Kidney (tissue), 14 donors: ENCODE results near the gene LPCAT1. TPM values are rescaled to one million over a fixed set of nuclear protein-coding genes. Genes with fewer than 3 reads are reported as not detected.

Experiments
- DNase-seq, 5 donors: peaks; one replicate each; pipeline ENCODE4 v3.0.0-alpha.2; 2013 to 2020
- FAIRE-seq: peaks from 2 replicates; lab custom pipeline; 2012; peaks lifted over from hg19 to GRCh38; lab: Jason Lieb, UNC
- H3K27ac ChIP-seq, 2 donors: one replicate each; pipeline ENCODE4 v1.7.0; 2013; ENCODE audit warnings: low read depth in 2 of 2, low read length in 2 of 2, inconsistent platforms in 1 of 2
- H3K27me3 ChIP-seq: one replicate; pipeline ENCODE4 v1.7.1; 2013; ENCODE audit warnings: low read length, inconsistent platforms; ENCODE audit not compliant: control insufficient read depth, insufficient read depth
- H3K36me3 ChIP-seq, 3 donors: one replicate each; pipeline versions ENCODE4 v1.7.0 to v1.7.1; 2013; ENCODE audit warnings: low read length in 3 of 3, control low read depth in 1 of 3, inconsistent platforms in 1 of 3; ENCODE audit not compliant: insufficient read depth in 3 of 3, control insufficient read depth in 2 of 3
- H3K4me1 ChIP-seq, 3 donors: one replicate each; pipeline versions ENCODE4 v1.7.0 to v1.7.1; 2013; ENCODE audit warnings: low read length in 3 of 3, inconsistent platforms in 1 of 3, low read depth in 1 of 3; ENCODE audit not compliant: control insufficient read depth in 2 of 3, insufficient read depth in 2 of 3
- H3K4me3 ChIP-seq, 3 donors: one replicate each; pipeline versions ENCODE4 v1.7.0 to v1.8.1; 2013; ENCODE audit warnings: low read length in 3 of 3, control low read depth in 1 of 3, inconsistent platforms in 1 of 3
- H3K9ac ChIP-seq, 3 donors: one replicate each; pipeline versions ENCODE4 v1.7.0 to v1.7.1; 2013; ENCODE audit warnings: low read length in 3 of 3, control low read depth in 1 of 3, inconsistent platforms in 1 of 3
- H3K9me3 ChIP-seq, 3 donors: one replicate each; pipeline versions ENCODE4 v1.7.0 to v1.7.1; 2013; ENCODE audit warnings: low read length in 3 of 3, control low read depth in 1 of 3, inconsistent platforms in 1 of 3; ENCODE audit not compliant: control insufficient read depth in 2 of 3, insufficient read depth in 1 of 3
- CTCF ChIP-seq: IDR thresholded peaks from 3 replicates; pipeline ENCODE4 v1.5.1; 2012; ENCODE audit warnings: mild to moderate bottlenecking, moderate library complexity, borderline replicate concordance; ENCODE audit not compliant: insufficient read depth; ENCODE audit errors: extremely low read depth
- intact Hi-C: fragments of 100-400 bp; cut with DNase I; formaldehyde crosslinking; loops from one replicate; pipeline ENCODE4 v1.11.1; 2022
- polyA plus RNA-seq: library from polyadenylated mRNA; stranded (reverse); fragments of 350-450 nt; fragmentation: Illumina TruSeq; extraction: RNeasy Lipid Tissue Mini Kit (QIAGEN cat#74804); gene quantifications from one replicate; pipeline ENCODE4 v1.2.3, GENCODE V29; 2014; ENCODE audit warnings: low read depth, low replicate concordance; ENCODE audit not compliant: insufficient read depth
- total RNA-seq: library from RNA; stranded (reverse); fragmentation: NEBNext Ultra II Directional; extraction: Animal tissue kit (Norgen Biotek cat#: 25700); gene quantifications from one replicate; pipeline ENCODE4 v1.2.1, GENCODE V29; 2021
- donor health status: control.
- donor health status: control.
- donor health status: control.
- donor health status: control.
- donor health status: control.
- donor health status: DM: yes; HTN: yes; CAD: no.
- donor health status: Normal renal cell carcinoma (clear cell type).

Gene LPCAT1
- total and polyA plus RNA-seq, 2 donors from 2014 or later: 22.2 to 46.5 TPM

DNA sequence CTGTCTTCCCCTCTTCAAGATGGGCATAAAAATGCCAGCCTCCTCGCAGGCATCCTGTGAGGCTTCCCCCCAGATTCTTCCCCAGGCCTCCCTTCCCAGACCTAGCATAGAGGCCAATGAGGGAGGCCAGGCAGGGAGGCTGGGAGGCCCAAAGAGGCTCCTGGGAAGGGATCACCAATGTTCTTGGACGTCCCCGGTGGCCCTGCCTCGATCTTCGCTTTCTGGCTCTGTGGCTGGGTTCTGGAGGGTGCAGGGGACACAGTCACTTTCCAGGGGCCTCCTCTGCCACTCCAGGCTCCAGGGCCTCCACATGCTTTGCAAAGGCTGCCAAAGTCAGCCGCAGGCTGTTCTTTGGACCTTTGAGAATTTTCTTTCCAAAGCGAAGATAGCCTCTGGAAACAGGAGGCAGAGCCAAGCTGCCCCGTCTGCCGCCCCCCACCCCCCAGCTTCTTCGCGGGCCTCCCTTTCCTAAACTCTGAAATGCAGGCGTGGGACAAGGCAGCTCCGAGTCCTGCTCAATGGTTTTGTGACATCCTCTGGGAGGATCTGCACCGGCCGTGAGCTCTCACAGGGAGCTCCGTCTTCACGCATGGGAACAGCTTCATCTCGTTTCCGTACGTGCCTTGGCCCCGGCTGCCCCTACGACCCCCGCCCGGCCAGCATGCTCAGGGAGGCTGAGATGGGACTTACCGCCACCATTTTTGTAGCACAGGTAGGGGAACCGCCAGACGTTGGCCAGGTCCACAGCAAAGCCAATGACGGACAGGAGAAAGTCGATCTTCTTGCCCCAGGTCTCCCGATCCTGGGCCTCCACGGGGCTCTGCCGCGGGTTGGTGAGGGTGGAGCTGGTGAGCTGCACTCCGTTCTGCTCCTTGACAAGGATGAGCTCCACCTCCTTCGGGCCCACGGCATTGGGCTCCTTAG lies 81.3 kb downstream of the LPCAT1 start:
- FAIRE-seq (no peak), DNase-seq (no peak)
- no peak for TF ChIP-seq CTCF
- Histone ChIP-seq H3K4me1 (peaks cover 0 to 5% (median 0%) of the 10 kb centered on the region in 3 donors), H3K9ac (no peak overlapping the region), H3K27me3 (peaks cover 25% of the 10 kb centered on the region), H3K27ac (no peak overlapping the region), H3K36me3 (no peaks in the 10 kb centered on the region), H3K4me3 (no peak overlapping the region), H3K9me3 (peaks cover 0 to 2% (median 0%) of the 10 kb centered on the region in 3 donors)
- intact Hi-C loops: no loop called here

- peaks cover 20% of the 10 kb centered on the region for H3K27me3 ChIP-seq
Measured at GRCh38 chr5:1441166-1441865, 82.4 kb downstream of the LPCAT1 start.

DNA sequence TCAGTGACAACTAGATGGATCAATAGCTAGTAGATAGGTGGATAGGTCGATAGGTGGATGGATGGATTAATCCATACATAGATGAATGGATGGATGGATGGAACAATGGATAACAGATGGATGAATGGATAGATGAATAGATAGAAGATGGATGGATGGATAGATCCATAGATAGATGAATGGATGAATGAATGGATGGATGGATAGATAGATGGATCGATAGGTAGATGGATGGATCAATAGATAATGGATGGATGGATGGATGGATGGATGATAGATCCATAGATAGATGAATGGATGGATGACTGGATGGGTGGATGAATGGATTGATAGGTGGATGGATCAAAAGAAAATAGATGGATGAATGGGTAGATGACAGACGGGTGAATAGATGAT lies 83.7 kb downstream of the LPCAT1 start:
- H3K27ac ChIP-seq: no peak overlapping the region
- intact Hi-C loops: no loop called here
- FAIRE-seq (no peak), DNase-seq (no peak)
- no peak for TF ChIP-seq CTCF
- H3K4me3 ChIP-seq: no peak overlapping the region
- H3K4me1 ChIP-seq: peaks cover 0 to 5% (median 0%) of the 10 kb centered on the region in 3 donors
- peaks cover 20% of the 10 kb centered on the region for H3K27me3 ChIP-seq
- no peak overlapping the region for H3K9ac ChIP-seq
- H3K36me3 ChIP-seq: no peaks in the 10 kb centered on the region
- peaks cover 0 to 2% (median 0%) of the 10 kb centered on the region in 3 donors for H3K9me3 ChIP-seq

More at GRCh38 chr5:1441166-1441865, 82.4 kb downstream of the LPCAT1 start:
- no peak for FAIRE-seq
- peaks cover 0 to 2% (median 0%) of the 10 kb centered on the region in 3 donors for H3K9me3 ChIP-seq
- no peak for DNase-seq
- H3K9ac ChIP-seq: no peak overlapping the region
- H3K27ac ChIP-seq: no peak overlapping the region
- H3K4me1 ChIP-seq: peaks cover 0 to 5% (median 0%) of the 10 kb centered on the region in 3 donors
- no peaks in the 10 kb centered on the region for H3K36me3 ChIP-seq
- no peak overlapping the region for H3K4me3 ChIP-seq
- no peak for TF ChIP-seq CTCF
- intact Hi-C loops: no loop called here
